Kidney (tissue), 14 donors: ENCODE results near the gene USP38. TPM values are rescaled to one million over a fixed set of nuclear protein-coding genes. Genes with fewer than 3 reads are reported as not detected.

Experiments used
- DNase-seq, 5 donors: peaks; one replicate each; pipeline ENCODE4 v3.0.0-alpha.2; 2013 to 2020
- FAIRE-seq: peaks from 2 replicates; lab custom pipeline; 2012; peaks lifted over from hg19 to GRCh38; lab: Jason Lieb, UNC
- H3K27ac ChIP-seq, 2 donors: one replicate each; pipeline ENCODE4 v1.7.0; 2013; ENCODE audit warnings: low read depth in 2 of 2, low read length in 2 of 2, inconsistent platforms in 1 of 2
- H3K27me3 ChIP-seq: one replicate; pipeline ENCODE4 v1.7.1; 2013; ENCODE audit warnings: low read length, inconsistent platforms; ENCODE audit not compliant: control insufficient read depth, insufficient read depth
- H3K36me3 ChIP-seq, 3 donors: one replicate each; pipeline versions ENCODE4 v1.7.0 to v1.7.1; 2013; ENCODE audit warnings: low read length in 3 of 3, control low read depth in 1 of 3, inconsistent platforms in 1 of 3; ENCODE audit not compliant: insufficient read depth in 3 of 3, control insufficient read depth in 2 of 3
- H3K4me1 ChIP-seq, 3 donors: one replicate each; pipeline versions ENCODE4 v1.7.0 to v1.7.1; 2013; ENCODE audit warnings: low read length in 3 of 3, inconsistent platforms in 1 of 3, low read depth in 1 of 3; ENCODE audit not compliant: control insufficient read depth in 2 of 3, insufficient read depth in 2 of 3
- H3K4me3 ChIP-seq, 3 donors: one replicate each; pipeline versions ENCODE4 v1.7.0 to v1.8.1; 2013; ENCODE audit warnings: low read length in 3 of 3, control low read depth in 1 of 3, inconsistent platforms in 1 of 3
- H3K9ac ChIP-seq, 3 donors: one replicate each; pipeline versions ENCODE4 v1.7.0 to v1.7.1; 2013; ENCODE audit warnings: low read length in 3 of 3, control low read depth in 1 of 3, inconsistent platforms in 1 of 3
- H3K9me3 ChIP-seq, 3 donors: one replicate each; pipeline versions ENCODE4 v1.7.0 to v1.7.1; 2013; ENCODE audit warnings: low read length in 3 of 3, control low read depth in 1 of 3, inconsistent platforms in 1 of 3; ENCODE audit not compliant: control insufficient read depth in 2 of 3, insufficient read depth in 1 of 3
- intact Hi-C: fragments of 100-400 bp; cut with DNase I; formaldehyde crosslinking; loops from one replicate; pipeline ENCODE4 v1.11.1; 2022
- polyA plus RNA-seq: library from polyadenylated mRNA; stranded (reverse); fragments of 350-450 nt; fragmentation: Illumina TruSeq; extraction: RNeasy Lipid Tissue Mini Kit (QIAGEN cat#74804); gene quantifications from one replicate; pipeline ENCODE4 v1.2.3, GENCODE V29; 2014; ENCODE audit warnings: low read depth, low replicate concordance; ENCODE audit not compliant: insufficient read depth
- total RNA-seq: library from RNA; stranded (reverse); fragmentation: NEBNext Ultra II Directional; extraction: Animal tissue kit (Norgen Biotek cat#: 25700); gene quantifications from one replicate; pipeline ENCODE4 v1.2.1, GENCODE V29; 2021
- TF ChIP-seq, protein P1 (sequence below): IDR thresholded peaks from 3 replicates; pipeline ENCODE4 v1.5.1; 2012; ENCODE audit warnings: mild to moderate bottlenecking, moderate library complexity, borderline replicate concordance; ENCODE audit not compliant: insufficient read depth; ENCODE audit errors: extremely low read depth
- donor health status: control.
- donor health status: control.
- donor health status: control.
- donor health status: control.
- donor health status: control.
- donor health status: DM: yes; HTN: yes; CAD: no.
- donor health status: Normal renal cell carcinoma (clear cell type).

USP38 gene
- total and polyA plus RNA-seq, 2 donors from 2014 or later: 5.2 to 21.9 TPM

DNA sequence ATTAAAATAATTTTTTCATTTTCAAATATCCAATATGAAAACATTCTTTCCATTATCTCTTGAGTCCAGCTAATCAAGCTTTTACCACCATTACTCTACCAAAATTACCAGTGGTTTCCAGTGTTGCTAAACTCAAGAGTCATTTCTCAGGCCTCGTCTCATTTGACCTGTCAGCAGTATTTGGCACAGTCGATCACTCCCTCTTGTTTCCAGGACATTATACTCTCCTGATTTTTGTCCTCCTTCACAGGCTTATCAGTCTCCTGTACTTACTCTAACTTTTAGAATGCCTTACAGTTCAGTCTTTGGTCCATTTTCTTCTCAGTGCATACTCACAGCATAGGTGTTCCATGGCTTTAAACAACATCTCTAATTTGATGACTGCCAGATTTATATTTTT lies 11.6 kb downstream of the USP38 start:
- TF ChIP-seq, protein P1, sequence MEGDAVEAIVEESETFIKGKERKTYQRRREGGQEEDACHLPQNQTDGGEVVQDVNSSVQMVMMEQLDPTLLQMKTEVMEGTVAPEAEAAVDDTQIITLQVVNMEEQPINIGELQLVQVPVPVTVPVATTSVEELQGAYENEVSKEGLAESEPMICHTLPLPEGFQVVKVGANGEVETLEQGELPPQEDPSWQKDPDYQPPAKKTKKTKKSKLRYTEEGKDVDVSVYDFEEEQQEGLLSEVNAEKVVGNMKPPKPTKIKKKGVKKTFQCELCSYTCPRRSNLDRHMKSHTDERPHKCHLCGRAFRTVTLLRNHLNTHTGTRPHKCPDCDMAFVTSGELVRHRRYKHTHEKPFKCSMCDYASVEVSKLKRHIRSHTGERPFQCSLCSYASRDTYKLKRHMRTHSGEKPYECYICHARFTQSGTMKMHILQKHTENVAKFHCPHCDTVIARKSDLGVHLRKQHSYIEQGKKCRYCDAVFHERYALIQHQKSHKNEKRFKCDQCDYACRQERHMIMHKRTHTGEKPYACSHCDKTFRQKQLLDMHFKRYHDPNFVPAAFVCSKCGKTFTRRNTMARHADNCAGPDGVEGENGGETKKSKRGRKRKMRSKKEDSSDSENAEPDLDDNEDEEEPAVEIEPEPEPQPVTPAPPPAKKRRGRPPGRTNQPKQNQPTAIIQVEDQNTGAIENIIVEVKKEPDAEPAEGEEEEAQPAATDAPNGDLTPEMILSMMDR: no peak
- FAIRE-seq: no peak
- H3K27me3 ChIP-seq: no peaks in the 10 kb centered on the region
- no peak overlapping the region for H3K4me3 ChIP-seq
- intact Hi-C loops: no loop called here
- DNase-seq: no peak
- H3K9me3 ChIP-seq: no peaks in the 10 kb centered on the region
- H3K36me3 ChIP-seq: peaks cover 12 to 47% (median 33%) of the 10 kb centered on the region in 3 donors
- no peak overlapping the region for H3K27ac ChIP-seq
- no peaks in the 10 kb centered on the region for H3K4me1 ChIP-seq
- H3K9ac ChIP-seq: no peak overlapping the region

DNA sequence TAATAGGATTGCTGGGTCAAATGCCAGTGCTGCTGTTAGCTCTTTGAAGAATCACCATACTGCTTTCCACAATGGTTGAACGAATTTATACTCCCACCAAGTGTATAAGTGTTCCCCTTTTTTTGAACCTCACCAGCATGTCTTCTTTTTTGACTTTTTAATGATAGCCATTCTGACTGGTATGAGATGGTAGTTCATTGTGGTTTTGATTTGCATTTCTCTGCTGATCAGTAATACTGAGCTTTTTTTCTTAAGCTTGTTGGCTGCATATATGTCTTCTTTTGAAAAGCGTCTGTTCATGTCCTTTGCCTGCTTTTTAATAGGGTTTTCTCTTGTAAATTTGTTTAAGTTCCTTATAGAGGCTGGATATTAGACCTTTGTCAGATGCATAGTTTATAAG lies 14.8 kb downstream of the USP38 start:
- Histone ChIP-seq H3K36me3 (peaks cover 8 to 49% (median 29%) of the 10 kb centered on the region in 3 donors), H3K4me3 (no peak overlapping the region), H3K27me3 (no peaks in the 10 kb centered on the region), H3K27ac (no peak overlapping the region), H3K9me3 (no peaks in the 10 kb centered on the region), H3K9ac (no peak overlapping the region), H3K4me1 (no peaks in the 10 kb centered on the region)
- FAIRE-seq: no peak
- TF ChIP-seq, protein P1: no peak
- intact Hi-C loops: no loop called here
- no peak for DNase-seq

DNA sequence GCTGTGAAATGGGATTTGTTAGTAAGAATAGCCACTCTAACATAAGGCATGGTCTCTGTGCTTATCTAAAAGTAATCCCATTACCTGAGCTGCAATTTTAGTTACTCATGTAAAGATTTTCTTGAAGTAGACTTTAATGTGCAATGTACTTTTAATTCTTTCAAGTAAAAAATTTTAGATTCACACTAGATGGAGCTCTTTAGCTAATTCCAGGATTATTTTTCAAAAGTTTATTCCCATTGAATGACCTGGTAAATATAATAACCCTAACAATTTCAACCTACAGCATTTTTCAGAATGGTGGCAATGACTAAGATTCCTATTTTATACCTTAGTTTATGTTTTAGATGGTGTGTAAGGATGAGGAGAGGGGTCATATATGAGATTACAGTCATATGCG lies 18.1 kb downstream of the USP38 start:
- TF ChIP-seq, protein P1: no peak
- no peaks in the 10 kb centered on the region for H3K9me3 ChIP-seq
- intact Hi-C loops: no loop called here
- peaks cover 4 to 51% (median 21%) of the 10 kb centered on the region in 3 donors for H3K36me3 ChIP-seq
- no peak for DNase-seq
- H3K27ac ChIP-seq: no peak overlapping the region
- no peaks in the 10 kb centered on the region for H3K27me3 ChIP-seq
- H3K4me3 ChIP-seq: no peak overlapping the region
- no peaks in the 10 kb centered on the region for H3K4me1 ChIP-seq
- FAIRE-seq: peak; percentile 42
- H3K9ac ChIP-seq: no peak overlapping the region

DNA sequence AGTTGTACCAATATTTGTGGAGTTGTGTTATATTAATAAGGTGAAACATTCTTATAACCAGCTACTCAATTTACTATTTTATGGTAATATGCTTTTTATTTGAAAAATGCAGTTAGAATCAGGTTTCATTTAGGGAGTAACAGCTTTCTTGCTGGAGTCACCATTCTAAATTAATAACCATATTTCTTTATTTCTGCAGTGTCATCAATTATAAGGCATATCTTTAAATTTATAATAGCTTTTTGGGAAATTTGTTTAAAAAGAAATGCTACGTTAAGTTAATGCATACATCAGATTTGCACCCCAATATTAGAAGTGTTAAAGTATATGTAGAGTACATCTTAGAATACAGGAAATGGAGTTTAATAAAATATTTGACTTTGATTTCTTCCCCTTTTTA lies 18.9 kb downstream of the USP38 start:
- H3K27ac ChIP-seq: no peak overlapping the region
- no peak overlapping the region for H3K9ac ChIP-seq
- intact Hi-C loops: no loop called here
- FAIRE-seq (no peak), DNase-seq (no peak)
- H3K4me1 ChIP-seq: no peaks in the 10 kb centered on the region
- H3K9me3 ChIP-seq: no peaks in the 10 kb centered on the region
- TF ChIP-seq, protein P1: no peak
- no peak overlapping the region for H3K4me3 ChIP-seq
- peaks cover 3 to 43% (median 19%) of the 10 kb centered on the region in 3 donors for H3K36me3 ChIP-seq
- no peaks in the 10 kb centered on the region for H3K27me3 ChIP-seq
